OCI-LY1 (cell line): Measurements from ENCODE around the gene FAM131C.
A peak's percentile ranks its signal among the peaks of the same experiment; 100 is the strongest.

Source experiments
- EZH2 ChIP-seq: fragments of 200-600 bp; sonication (generic), shearing (Covaris generic); IDR thresholded peaks from 2 replicates; pipeline ENCODE4 v1.8.0; 2017; ENCODE audit warnings: borderline replicate concordance, mixed run types, mild to moderate bottlenecking, antibody characterized with exemption, low read length, moderate library complexity, mixed read lengths
- TF ChIP-seq, protein P1 (sequence below): fragments of 200-600 bp; sonication (generic), shearing (Covaris generic); IDR thresholded peaks from 2 replicates; pipeline ENCODE4 v1.5.1; 2017; ENCODE audit warnings: mild to moderate bottlenecking, antibody characterized with exemption, low read length, moderate library complexity, mixed read lengths

DNA sequence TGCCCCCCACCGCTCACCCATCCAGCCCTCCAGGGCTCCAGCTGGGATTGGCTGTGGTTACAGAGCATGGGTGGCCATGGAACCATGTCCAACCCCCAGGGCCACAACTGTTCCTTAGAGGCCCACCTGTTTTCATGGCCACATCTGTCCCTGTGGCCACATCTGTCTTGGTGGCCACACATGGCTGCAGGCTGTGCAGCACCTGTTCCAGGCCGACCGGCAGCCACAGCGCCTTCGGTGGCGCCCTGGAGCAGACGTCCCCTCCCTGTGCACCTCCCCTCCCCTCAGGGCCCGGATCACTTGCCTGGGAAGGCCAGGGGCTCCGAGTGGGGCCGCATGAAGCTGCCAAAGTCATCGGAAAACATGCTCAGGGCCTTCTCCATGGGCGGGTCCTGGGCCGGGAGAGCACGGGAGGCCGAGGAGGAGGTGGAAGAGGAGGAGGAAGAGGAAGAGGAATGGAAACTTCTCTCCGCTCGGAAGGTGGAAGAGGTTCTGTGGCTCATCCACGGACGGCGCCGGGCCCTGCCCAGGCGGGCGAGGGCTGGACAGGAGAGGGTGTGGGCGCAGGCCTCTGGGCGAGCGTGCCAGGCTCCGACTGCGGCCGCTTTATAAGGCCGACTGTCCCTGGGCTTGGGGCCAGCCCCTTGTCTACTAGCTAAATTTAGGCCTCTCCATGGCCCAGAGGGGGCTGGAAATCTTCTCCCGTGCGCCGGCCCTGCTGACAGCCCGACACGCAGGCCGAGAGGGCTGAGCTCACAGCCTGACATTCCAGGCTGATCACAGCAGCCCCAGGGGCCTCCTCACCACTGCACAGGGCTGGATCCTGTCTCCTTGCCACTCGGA, 55.8 kb downstream of the FAM131C start, which contains the start of gene HSPB7:
- TF ChIP-seq, protein P1, sequence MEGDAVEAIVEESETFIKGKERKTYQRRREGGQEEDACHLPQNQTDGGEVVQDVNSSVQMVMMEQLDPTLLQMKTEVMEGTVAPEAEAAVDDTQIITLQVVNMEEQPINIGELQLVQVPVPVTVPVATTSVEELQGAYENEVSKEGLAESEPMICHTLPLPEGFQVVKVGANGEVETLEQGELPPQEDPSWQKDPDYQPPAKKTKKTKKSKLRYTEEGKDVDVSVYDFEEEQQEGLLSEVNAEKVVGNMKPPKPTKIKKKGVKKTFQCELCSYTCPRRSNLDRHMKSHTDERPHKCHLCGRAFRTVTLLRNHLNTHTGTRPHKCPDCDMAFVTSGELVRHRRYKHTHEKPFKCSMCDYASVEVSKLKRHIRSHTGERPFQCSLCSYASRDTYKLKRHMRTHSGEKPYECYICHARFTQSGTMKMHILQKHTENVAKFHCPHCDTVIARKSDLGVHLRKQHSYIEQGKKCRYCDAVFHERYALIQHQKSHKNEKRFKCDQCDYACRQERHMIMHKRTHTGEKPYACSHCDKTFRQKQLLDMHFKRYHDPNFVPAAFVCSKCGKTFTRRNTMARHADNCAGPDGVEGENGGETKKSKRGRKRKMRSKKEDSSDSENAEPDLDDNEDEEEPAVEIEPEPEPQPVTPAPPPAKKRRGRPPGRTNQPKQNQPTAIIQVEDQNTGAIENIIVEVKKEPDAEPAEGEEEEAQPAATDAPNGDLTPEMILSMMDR, result 0 out of 2 replicates have a peak, but pooled peaks have one; percentile 13
- TF ChIP-seq EZH2, result no peak
